Skin epidermis (tissue), 12 donors: ENCODE data around the gene CALM1.

Source experiments
- H3K27ac ChIP-seq, 21 experiments: fragments of 200-600 bp; sonication (generic) in 11 of 21; one replicate each; pipeline ENCODE4 v1.5.0; 2020; ENCODE audit warnings: mild to moderate bottlenecking in 3 of 21, inconsistent platforms in 2 of 21, moderate library complexity in 2 of 21
- H3K4me3 ChIP-seq, 7 experiments: fragments of 200-600 bp; sonication (generic) in 2 of 7; one replicate each; pipeline ENCODE4 v1.5.0; 2020; ENCODE audit warnings: inconsistent platforms in 2 of 7, mild to moderate bottlenecking in 2 of 7, moderate library complexity in 1 of 7

Gene CALM1

GRCh38 chr14:90454041-90455000 is 57.5 kb downstream of the CALM1 start:
- peak overlapping the region in 3 of 21 experiments; percentile 19 to 46 (median 25) for H3K27ac ChIP-seq

GRCh38 chr14:90455100-90455571 is 58.3 kb downstream of the CALM1 start:
- no peak overlapping the region for H3K27ac ChIP-seq
- H3K4me3 ChIP-seq, result no peak overlapping the region

More at GRCh38 chr14:90454041-90455000, 57.5 kb downstream of the CALM1 start:
- H3K4me3 ChIP-seq, result peak overlapping the region in 1 of 7 experiments; percentile 15

- Histone ChIP-seq H3K27ac (no peak overlapping the region), H3K4me3 (no peak overlapping the region)
These were observed 59.7 kb downstream of the CALM1 start for GRCh38 chr14:90456551-90456950.

- H3K4me3 ChIP-seq, result no peak overlapping the region
- H3K27ac ChIP-seq, result no peak overlapping the region
These were observed 60.4 kb downstream of the CALM1 start for GRCh38 chr14:90457186-90457585.
